CD14-positive monocyte (primary cell): ENCODE data around the gene PVALEF. TPM values are rescaled to one million over a fixed set of nuclear protein-coding genes. Genes with fewer than 3 reads are reported as not detected.

ENCODE experiments used
- DNase-seq, 3 donors: peaks; one replicate each; pipeline ENCODE4 v3.0.0-alpha.2; 2011 to 2022
- H2AFZ ChIP-seq: 2 replicates; pipeline ENCODE4 v1.6.0; 2012; ENCODE audit warnings: mild to moderate bottlenecking, low read depth, low read length, inconsistent platforms; ENCODE audit not compliant: insufficient read depth, poor library complexity, severe bottlenecking
- H3K27ac ChIP-seq, 2 donors: 1 replicate in 1 of 2; 2 replicates in 1 of 2; pipeline ENCODE4 v1.5.1; 2012 to 2013; ENCODE audit warnings: low read length in 2 of 2, control low read depth in 1 of 2, inconsistent platforms in 1 of 2, low read depth in 1 of 2, mild to moderate bottlenecking in 1 of 2
- H3K27me3 ChIP-seq, 2 donors: one replicate each; pipeline versions ENCODE4 v1.6.0 to v1.6.1; 2011 to 2013; ENCODE audit warnings: low read length in 2 of 2; ENCODE audit not compliant: control insufficient read depth in 2 of 2, insufficient read depth in 2 of 2
- H3K36me3 ChIP-seq, 2 donors: replicated peaks in 1 of 2; 1 replicate in 1 of 2; 2 replicates in 1 of 2; pipeline versions ENCODE4 v1.5.1 to v1.6.1; 2012 to 2013; ENCODE audit warnings: low read length in 2 of 2, control low read depth in 1 of 2, inconsistent platforms in 1 of 2, mild to moderate bottlenecking in 1 of 2; ENCODE audit not compliant: insufficient read depth in 2 of 2, control insufficient read depth in 1 of 2
- H3K4me1 ChIP-seq, 2 donors: 1 replicate in 1 of 2; 2 replicates in 1 of 2; pipeline versions ENCODE4 v1.5.1 to v1.6.1; 2012 to 2013; ENCODE audit warnings: low read length in 2 of 2, control low read depth in 1 of 2, inconsistent platforms in 1 of 2, mild to moderate bottlenecking in 1 of 2, moderate library complexity in 1 of 2; ENCODE audit not compliant: insufficient read depth in 2 of 2, control insufficient read depth in 1 of 2
- H3K4me2 ChIP-seq: replicated peaks from 2 replicates; pipeline ENCODE3; 2012; ENCODE audit warnings: low read length, moderate library complexity, mild to moderate bottlenecking; ENCODE audit not compliant: poor library complexity, severe bottlenecking; ENCODE audit errors: extremely low read depth
- H3K4me3 ChIP-seq, 3 experiments: fragments of 200-600 bp in 1 of 3; sonication (generic) in 1 of 3; replicated peaks in 1 of 3; 1 replicate in 2 of 3; 2 replicates in 1 of 3; pipeline ENCODE4 v1.5.1; 2011 to 2013; ENCODE audit warnings: low read length in 3 of 3, mild to moderate bottlenecking in 3 of 3, control low read depth in 2 of 3, low read depth in 2 of 3, inconsistent platforms in 1 of 3, moderate library complexity in 1 of 3
- H3K79me2 ChIP-seq: 2 replicates; pipeline ENCODE4 v1.6.0; 2012; ENCODE audit warnings: mild to moderate bottlenecking, control low read depth, inconsistent platforms, low read length, moderate library complexity; ENCODE audit not compliant: insufficient read depth
- H3K9ac ChIP-seq: 2 replicates; pipeline ENCODE4 v1.6.0; 2017; ENCODE audit warnings: low read length, mild to moderate bottlenecking; ENCODE audit not compliant: insufficient read depth, poor library complexity, severe bottlenecking
- H3K9me3 ChIP-seq, 2 donors: replicated peaks in 1 of 2; 1 replicate in 1 of 2; 2 replicates in 1 of 2; pipeline versions ENCODE4 v1.5.1 to v1.6.1; 2012 to 2013; ENCODE audit warnings: low read length in 2 of 2, control low read depth in 1 of 2; ENCODE audit not compliant: control insufficient read depth in 1 of 2, insufficient read depth in 1 of 2
- H4K20me1 ChIP-seq: 2 replicates; pipeline ENCODE4 v1.6.0; 2012; ENCODE audit warnings: mild to moderate bottlenecking, low read length, control low read depth, moderate library complexity; ENCODE audit not compliant: insufficient read depth
- H3K27ac Mint-ChIP-seq, 7 donors: one replicate each; pipeline ENCODE4 v1.8.0; 2020; ENCODE audit warnings: mild to moderate bottlenecking in 7 of 7, mixed read lengths in 7 of 7, moderate library complexity in 6 of 7, inconsistent platforms in 2 of 7
- H3K27me3 Mint-ChIP-seq, 3 donors: one replicate each; pipeline ENCODE4 v1.8.0; 2021 to 2022; ENCODE audit warnings: low read depth in 3 of 3, mild to moderate bottlenecking in 3 of 3, mixed read lengths in 3 of 3, moderate library complexity in 3 of 3, inconsistent platforms in 1 of 3
- H3K36me3 Mint-ChIP-seq, 2 donors: one replicate each; pipeline ENCODE4 v1.8.0; 2020; ENCODE audit warnings: mixed read lengths in 2 of 2, inconsistent platforms in 1 of 2, mild to moderate bottlenecking in 1 of 2
- H3K4me1 Mint-ChIP-seq: one replicate; pipeline ENCODE4 v1.8.0; 2020; ENCODE audit warnings: mild to moderate bottlenecking, mixed read lengths
- H3K4me3 Mint-ChIP-seq, 2 donors: one replicate each; pipeline ENCODE4 v1.8.0; 2020; ENCODE audit warnings: mild to moderate bottlenecking in 2 of 2, mixed read lengths in 2 of 2, moderate library complexity in 1 of 2
- H3K9me3 Mint-ChIP-seq, 7 donors: one replicate each; pipeline ENCODE4 v1.8.0; 2020 to 2022; ENCODE audit warnings: mixed read lengths in 7 of 7, mild to moderate bottlenecking in 6 of 7, moderate library complexity in 6 of 7, inconsistent platforms in 2 of 7
- CTCF ChIP-seq: fragments of 200-600 bp; IDR thresholded peaks from one replicate; pipeline ENCODE4 v1.8.0; 2022; ENCODE audit warnings: antibody characterized with exemption, mild to moderate bottlenecking
- WGBS: methylation state at CpG from one replicate; pipeline ENCODE4 v1.1.5; 2013; ENCODE audit warnings: missing lambda C conversion rate; ENCODE audit not compliant: insufficient coverage; 5-methylcytosine and 5-hydroxymethylcytosine counted together
- intact Hi-C, 2 donors: fragments of 100-400 bp; cut with micrococcal nuclease; formaldehyde crosslinking; loops; one replicate each; pipeline versions ENCODE4 v1.15.0 to v1.15.1; 2023
- polyA plus RNA-seq, 3 donors: library from polyadenylated mRNA; depleted of rRNA in 1 of 3; unstranded in 2 of 3; stranded (reverse) in 1 of 3; fragments of 300-500 nt in 2 of 3; fragments of >200 nt in 1 of 3; fragmentation: Illumina TruSeq in 2 of 3; gene quantifications; 1 replicate in 2 of 3; 2 replicates in 1 of 3; pipeline ENCODE4 v1.2.3, GENCODE V29; 2012 to 2021

PVALEF gene
- polyA plus RNA-seq, 3 donors = not detected

- Histone ChIP-seq H3K27ac (no peak overlapping the region), H4K20me1 (no peaks in the 10 kb centered on the region), H3K79me2 (no peaks in the 10 kb centered on the region), H3K9ac (no peak overlapping the region), H3K9me3 (peaks cover 0 to 3% of the 10 kb centered on the region in 2 donors), H3K36me3 (no peaks in the 10 kb centered on the region), H3K4me2 (no peak overlapping the region), H3K4me1 (no peaks in the 10 kb centered on the region), H2AFZ (no peak overlapping the region), H3K4me3 (no peak overlapping the region), H3K27me3 (peaks cover 0 to 20% of the 10 kb centered on the region in 2 donors)
- H3K4me3 Mint-ChIP-seq = peak overlapping the region in 1 of 2 donors; percentile 55
- TF ChIP-seq CTCF = no peak
- intact Hi-C loops = no loop called here
- peaks cover 2% of the 10 kb centered on the region for H3K4me1 Mint-ChIP-seq
- no peak for DNase-seq
- H3K27me3 Mint-ChIP-seq = peaks cover 13 to 29% (median 17%) of the 10 kb centered on the region in 3 donors
- H3K27ac Mint-ChIP-seq = no peak overlapping the region
- H3K36me3 Mint-ChIP-seq = no peaks in the 10 kb centered on the region
- H3K9me3 Mint-ChIP-seq = peaks cover 0 to 7% (median 0%) of the 10 kb centered on the region in 7 donors
- 97% methylated on average over 10 of the region's 11 CpGs for WGBS
These were observed 18.5 kb downstream of the PVALEF start for GRCh38 chr17:81183807-81184206.

GRCh38 chr17:81184555-81184954 lies 19.2 kb downstream of the PVALEF start:
- intact Hi-C loops = no loop called here
- no peaks in the 10 kb centered on the region for H3K36me3 ChIP-seq
- TF ChIP-seq CTCF = no peak
- no peak overlapping the region for H3K9ac ChIP-seq
- H3K9me3 ChIP-seq = peaks cover 0 to 3% of the 10 kb centered on the region in 2 donors
- no peak overlapping the region for H3K4me2 ChIP-seq
- Mint-ChIP-seq H3K36me3 (peaks cover 0 to 4% of the 10 kb centered on the region in 2 donors), H3K4me1 (peaks cover 2% of the 10 kb centered on the region), H3K27ac (peak overlapping the region in 1 of 7 donors; percentile 4), H3K9me3 (peaks cover 0 to 7% (median 0%) of the 10 kb centered on the region in 7 donors), H3K27me3 (peaks cover 13 to 29% (median 17%) of the 10 kb centered on the region in 3 donors), H3K4me3 (peak overlapping the region in 1 of 2 donors; percentile 55)
- no peaks in the 10 kb centered on the region for H3K4me1 ChIP-seq
- no peak overlapping the region for H2AFZ ChIP-seq
- WGBS = 43% methylated on average over 13 of the region's 15 CpGs
- no peak overlapping the region for H3K27ac ChIP-seq
- H3K79me2 ChIP-seq = no peaks in the 10 kb centered on the region
- DNase-seq = no peak
- no peaks in the 10 kb centered on the region for H4K20me1 ChIP-seq
- peaks cover 0 to 20% of the 10 kb centered on the region in 2 donors for H3K27me3 ChIP-seq
- no peak overlapping the region for H3K4me3 ChIP-seq
